NB4 (cell line): ENCODE results near the gene PAK5.

ENCODE experiments used
- DNase-seq: peaks from one replicate; pipeline ENCODE4 v3.0.0; 2010; ENCODE audit warnings: low read depth
- H3K4me3 ChIP-seq: one replicate; pipeline ENCODE4 v1.5.1; 2011; ENCODE audit warnings: mild to moderate bottlenecking, low read depth, low read length, moderate library complexity
- CTCF ChIP-seq: IDR thresholded peaks from one replicate; pipeline ENCODE4 v1.5.1; 2012; ENCODE audit warnings: low read depth, low read length
- MAX ChIP-seq: IDR thresholded peaks from 2 replicates; pipeline ENCODE4 v1.6.1; 2011; ENCODE audit warnings: low read depth, low read length
- MYC ChIP-seq: IDR thresholded peaks from 2 replicates; pipeline ENCODE4 v1.6.1; 2011; ENCODE audit warnings: low read depth, low read length
- POLR2A ChIP-seq: IDR thresholded peaks from 2 replicates; pipeline ENCODE4 v1.6.1; 2011; ENCODE audit warnings: mild to moderate bottlenecking; ENCODE audit not compliant: insufficient read length; ENCODE audit errors: extremely low read depth

Gene PAK5

GRCh38 chr20:9741996-9742395 lies 96.9 kb downstream of the PAK5 start:
- no peak for DNase-seq
- TF ChIP-seq MYC (no peak), POLR2A (no peak), CTCF (no peak), MAX (no peak)
- no peak overlapping the region for H3K4me3 ChIP-seq

GRCh38 chr20:9740486-9740885 lies 98.4 kb downstream of the PAK5 start:
- DNase-seq, result no peak
- TF ChIP-seq POLR2A (no peak), MYC (no peak), CTCF (no peak), MAX (no peak)
- no peak overlapping the region for H3K4me3 ChIP-seq

- no peak overlapping the region for H3K4me3 ChIP-seq
- TF ChIP-seq CTCF (no peak), POLR2A (no peak), MAX (no peak), MYC (no peak)
- DNase-seq, result no peak
Measured at GRCh38 chr20:9739991-9740390, 98.9 kb downstream of the PAK5 start.

GRCh38 chr20:9736373-9736772 lies 102.5 kb downstream of the PAK5 start:
- DNase-seq, result peak; percentile 22
- TF ChIP-seq MAX (no peak), POLR2A (no peak), MYC (no peak), CTCF (no peak)
- H3K4me3 ChIP-seq, result no peak overlapping the region

- no peak for DNase-seq
- TF ChIP-seq CTCF (no peak), MYC (no peak), POLR2A (no peak), MAX (no peak)
- H3K4me3 ChIP-seq, result no peak overlapping the region
Measured at GRCh38 chr20:9723501-9724202, 115.2 kb downstream of the PAK5 start.

GRCh38 chr20:9711872-9712271 lies 127.0 kb downstream of the PAK5 start:
- DNase-seq, result no peak
- no peak for TF ChIP-seq CTCF
- no peak for TF ChIP-seq POLR2A
- TF ChIP-seq MAX, result no peak
- TF ChIP-seq MYC, result no peak
- no peak overlapping the region for H3K4me3 ChIP-seq
